ENCODE data around the gene NEK7.

The NEK7 gene

DNA sequence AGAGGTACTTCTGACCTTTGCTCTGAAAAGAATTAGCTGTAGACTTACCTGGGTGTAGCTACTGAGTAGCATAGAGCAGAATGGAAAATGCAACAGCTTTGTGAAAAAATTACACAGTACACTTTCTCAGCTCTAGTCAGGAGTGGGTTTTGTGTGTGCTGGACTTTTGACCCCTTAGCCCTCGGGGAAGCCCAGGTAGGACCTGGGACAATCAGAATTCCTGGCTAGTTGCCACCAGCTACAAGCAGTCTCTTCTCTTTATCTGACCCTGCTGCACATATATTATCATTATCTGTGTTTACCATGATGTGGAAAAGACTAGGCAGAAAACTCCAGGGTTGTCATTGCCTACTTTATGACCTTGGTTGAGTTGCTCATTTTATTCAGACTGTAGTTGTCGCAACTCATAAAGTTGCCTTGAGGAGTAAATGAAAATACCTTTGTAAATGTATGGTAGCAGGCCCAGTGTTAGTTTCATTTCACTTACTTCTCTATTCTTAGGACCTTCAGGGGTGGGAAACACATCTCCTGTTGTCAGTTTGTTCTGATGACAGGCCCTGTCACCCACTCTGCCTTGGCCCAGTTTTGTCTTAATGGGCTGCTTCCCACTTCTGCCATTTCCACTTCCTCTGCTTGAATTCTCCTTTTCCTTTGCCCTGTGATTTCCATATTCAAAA, 5.4 kb downstream of the NEK7 start:
- no peak for TF ChIP-seq EZH2phosphoT487 (IDR thresholded peaks at IDR 0.05; ENCODE audit: low read depth)
- TF ChIP-seq, protein P1, sequence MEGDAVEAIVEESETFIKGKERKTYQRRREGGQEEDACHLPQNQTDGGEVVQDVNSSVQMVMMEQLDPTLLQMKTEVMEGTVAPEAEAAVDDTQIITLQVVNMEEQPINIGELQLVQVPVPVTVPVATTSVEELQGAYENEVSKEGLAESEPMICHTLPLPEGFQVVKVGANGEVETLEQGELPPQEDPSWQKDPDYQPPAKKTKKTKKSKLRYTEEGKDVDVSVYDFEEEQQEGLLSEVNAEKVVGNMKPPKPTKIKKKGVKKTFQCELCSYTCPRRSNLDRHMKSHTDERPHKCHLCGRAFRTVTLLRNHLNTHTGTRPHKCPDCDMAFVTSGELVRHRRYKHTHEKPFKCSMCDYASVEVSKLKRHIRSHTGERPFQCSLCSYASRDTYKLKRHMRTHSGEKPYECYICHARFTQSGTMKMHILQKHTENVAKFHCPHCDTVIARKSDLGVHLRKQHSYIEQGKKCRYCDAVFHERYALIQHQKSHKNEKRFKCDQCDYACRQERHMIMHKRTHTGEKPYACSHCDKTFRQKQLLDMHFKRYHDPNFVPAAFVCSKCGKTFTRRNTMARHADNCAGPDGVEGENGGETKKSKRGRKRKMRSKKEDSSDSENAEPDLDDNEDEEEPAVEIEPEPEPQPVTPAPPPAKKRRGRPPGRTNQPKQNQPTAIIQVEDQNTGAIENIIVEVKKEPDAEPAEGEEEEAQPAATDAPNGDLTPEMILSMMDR (IDR thresholded peaks at IDR 0.05; ENCODE audit: low read depth, low read length) = no peak
- Histone ChIP-seq H3K4me2 (ENCODE audit: low read length) (peak overlapping the region; percentile 23), H3K4me1 (ENCODE audit: low read length) (peaks cover 42% of the 10 kb centered on the region), H3K27me3 (ENCODE audit: low read depth, low read length) (no peaks in the 10 kb centered on the region), H3K36me3 (replicated peaks; ENCODE audit: low read depth, low read length) (no peaks in the 10 kb centered on the region), H3K9ac (ENCODE audit: low read length) (no peak overlapping the region), H3K79me2 (ENCODE audit: low read length) (peaks cover 88% of the 10 kb centered on the region), H3K9me3 (ENCODE audit: insufficient read depth, low read length) (no peaks in the 10 kb centered on the region), H3K27ac (ENCODE audit: low read length) (no peak overlapping the region), H4K20me1 (ENCODE audit: insufficient read depth, low read length) (peaks cover 8% of the 10 kb centered on the region), H2AFZ (ENCODE audit: low read depth, low read length) (no peak overlapping the region), H3K4me3 (ENCODE audit: low read length) (no peak overlapping the region)

DNA sequence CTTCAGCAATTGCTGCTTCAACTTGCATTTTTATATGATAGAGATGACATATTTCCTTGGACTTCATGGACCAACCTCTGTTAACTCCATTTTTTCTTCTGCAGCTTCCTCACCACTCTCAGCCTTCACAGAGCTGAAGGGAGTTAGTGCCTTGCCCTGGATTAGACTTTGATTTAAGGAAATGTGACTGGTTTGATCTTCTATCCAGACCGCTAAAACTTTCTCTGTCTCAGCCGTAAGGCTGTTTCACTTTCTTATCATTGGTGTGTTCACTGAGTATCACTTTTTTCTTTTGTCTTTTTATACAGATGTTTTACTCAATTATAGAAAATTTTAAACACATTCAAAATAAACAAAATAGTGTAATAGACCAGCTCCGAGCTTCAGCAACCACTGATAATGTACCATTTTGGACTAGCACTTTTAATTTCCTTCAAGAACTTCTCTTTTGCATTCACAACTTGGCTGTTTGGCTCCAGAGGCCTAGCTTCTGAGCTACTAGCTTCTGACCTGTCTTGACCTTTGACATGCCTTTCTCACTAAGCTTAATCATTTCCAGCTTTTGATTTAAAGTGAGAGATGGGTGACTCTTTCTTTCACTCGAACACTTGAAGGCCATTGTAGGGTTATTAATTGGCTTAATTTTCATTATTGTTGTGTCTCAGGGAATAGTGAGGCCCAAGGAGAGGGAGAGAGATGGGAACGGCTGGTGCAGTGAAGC, 9.3 kb downstream of the NEK7 start:
- Histone ChIP-seq H2AFZ (ENCODE audit: low read depth, low read length) (no peak overlapping the region), H3K36me3 (replicated peaks; ENCODE audit: low read depth, low read length) (no peaks in the 10 kb centered on the region), H3K9ac (ENCODE audit: low read length) (no peak overlapping the region)

DNA sequence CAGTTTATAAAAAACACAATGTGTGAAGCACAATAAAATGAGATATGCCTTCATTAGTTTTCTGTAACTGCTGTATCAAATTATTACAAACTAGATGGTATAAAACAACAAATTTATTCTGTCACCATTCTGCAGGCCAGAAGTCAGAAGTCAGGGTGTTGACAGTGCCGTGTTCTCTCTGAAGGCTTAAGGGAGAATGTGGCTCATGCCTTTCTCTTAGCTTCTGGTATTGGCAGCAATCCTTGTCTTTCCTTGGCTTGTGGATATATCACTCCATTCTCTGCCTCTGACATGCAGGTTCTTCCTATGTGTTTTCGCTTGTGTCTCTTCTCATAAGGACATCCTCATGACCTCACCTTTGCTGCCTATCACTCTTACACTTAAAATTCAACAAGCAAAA, 10.1 kb downstream of the NEK7 start:
- Histone ChIP-seq H3K27ac (ENCODE audit: low read length) (peak overlapping the region; percentile 53; the same call in 1 of the 2 replicates), H3K27me3 (ENCODE audit: low read depth, low read length) (no peaks in the 10 kb centered on the region), H4K20me1 (ENCODE audit: insufficient read depth, low read length) (peaks cover 13% of the 10 kb centered on the region), H3K4me1 (ENCODE audit: low read length) (peaks cover 48% of the 10 kb centered on the region), H3K4me3 (ENCODE audit: low read length) (peak overlapping the region; percentile 20; the same call in 1 of the 2 replicates), H3K9me3 (ENCODE audit: insufficient read depth, low read length) (no peaks in the 10 kb centered on the region), H2AFZ (ENCODE audit: low read depth, low read length) (no peak overlapping the region), H3K4me2 (ENCODE audit: low read length) (peak overlapping the region; percentile 50), H3K9ac (ENCODE audit: low read length) (no peak overlapping the region), H3K36me3 (replicated peaks; ENCODE audit: low read depth, low read length) (no peaks in the 10 kb centered on the region), H3K79me2 (ENCODE audit: low read length) (peaks cover 76% of the 10 kb centered on the region)
- no peak for TF ChIP-seq EZH2phosphoT487 (IDR thresholded peaks at IDR 0.05; ENCODE audit: low read depth)
- TF ChIP-seq, protein P1 (IDR thresholded peaks at IDR 0.05; ENCODE audit: low read depth, low read length) = no peak

More for the DNA sequence above, 9.3 kb downstream of the NEK7 start:
- Histone ChIP-seq H3K4me1 (ENCODE audit: low read length) (peaks cover 50% of the 10 kb centered on the region), H3K27me3 (ENCODE audit: low read depth, low read length) (no peaks in the 10 kb centered on the region), H3K27ac (ENCODE audit: low read length) (no peak overlapping the region), H3K4me3 (ENCODE audit: low read length) (peak overlapping the region; percentile 40), H3K79me2 (ENCODE audit: low read length) (peaks cover 81% of the 10 kb centered on the region), H4K20me1 (ENCODE audit: insufficient read depth, low read length) (peaks cover 13% of the 10 kb centered on the region), H3K9me3 (ENCODE audit: insufficient read depth, low read length) (no peaks in the 10 kb centered on the region), H3K4me2 (ENCODE audit: low read length) (peak overlapping the region; percentile 50)
- no peak for TF ChIP-seq EZH2phosphoT487 (IDR thresholded peaks at IDR 0.05; ENCODE audit: low read depth)
- TF ChIP-seq, protein P1 (IDR thresholded peaks at IDR 0.05; ENCODE audit: low read depth, low read length) = no peak

DNA sequence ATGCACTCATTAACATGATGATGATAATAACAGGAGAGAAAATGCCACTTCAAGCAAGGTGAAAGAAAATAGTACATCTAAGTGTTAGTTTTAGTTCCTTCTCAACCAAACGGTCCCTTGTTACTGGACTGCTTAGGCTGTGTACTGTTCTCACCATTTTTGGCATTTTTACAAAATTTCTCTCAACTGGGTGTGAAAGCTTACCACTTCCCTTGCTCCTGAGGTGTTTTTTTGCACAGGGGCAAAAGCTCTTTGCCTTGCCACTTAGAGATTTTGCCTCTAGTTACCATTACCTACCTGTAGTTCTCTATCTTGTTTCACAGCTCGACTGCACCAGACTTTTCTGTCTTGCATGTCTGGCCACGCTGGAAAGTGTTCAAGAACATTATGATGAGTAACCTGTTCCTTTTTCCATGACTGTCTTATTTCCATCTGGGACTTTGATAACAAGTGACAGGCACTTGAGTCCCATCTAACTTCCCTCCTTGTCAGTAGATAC, 10.7 kb downstream of the NEK7 start:
- Histone ChIP-seq H3K9me3 (ENCODE audit: insufficient read depth, low read length) (no peaks in the 10 kb centered on the region), H3K4me2 (ENCODE audit: low read length) (peak overlapping the region; percentile 50), H3K27ac (ENCODE audit: low read length) (peak overlapping the region; percentile 53), H3K4me3 (ENCODE audit: low read length) (peak overlapping the region; percentile 20), H2AFZ (ENCODE audit: low read depth, low read length) (no peak overlapping the region), H3K27me3 (ENCODE audit: low read depth, low read length) (no peaks in the 10 kb centered on the region), H3K36me3 (replicated peaks; ENCODE audit: low read depth, low read length) (no peaks in the 10 kb centered on the region), H4K20me1 (ENCODE audit: insufficient read depth, low read length) (peaks cover 13% of the 10 kb centered on the region), H3K9ac (ENCODE audit: low read length) (no peak overlapping the region), H3K4me1 (ENCODE audit: low read length) (peaks cover 48% of the 10 kb centered on the region), H3K79me2 (ENCODE audit: low read length) (peaks cover 71% of the 10 kb centered on the region)
- TF ChIP-seq, protein P1 (IDR thresholded peaks at IDR 0.05; ENCODE audit: low read depth, low read length) = no peak
- TF ChIP-seq EZH2phosphoT487 (IDR thresholded peaks at IDR 0.05; ENCODE audit: low read depth) = no peak

Data from OCI-LY3 (cell line).